Activated CD4-positive, alpha-beta T cell treated with anti-CD3 and anti-CD28 coated beads, Interleukin-2, amount 10 ng/mL, durations not matched to agents 24 days and 14 days (primary cell): ENCODE measurements around the gene ECHDC3. TPM values are rescaled to one million over a fixed set of nuclear protein-coding genes. Genes with fewer than 3 reads are reported as not detected.

Experiments
- DNase-seq: peaks from one replicate; pipeline ENCODE4 v3.0.0; 2022
- H3K27ac Mint-ChIP-seq: one replicate; pipeline ENCODE4 v1.8.0; 2022; ENCODE audit warnings: mild to moderate bottlenecking, mixed read lengths
- H3K27me3 Mint-ChIP-seq: one replicate; pipeline ENCODE4 v1.8.0; 2022; ENCODE audit warnings: mixed read lengths
- H3K36me3 Mint-ChIP-seq: one replicate; pipeline ENCODE4 v1.8.0; 2022; ENCODE audit warnings: low read depth, mild to moderate bottlenecking, mixed read lengths
- H3K4me1 Mint-ChIP-seq: one replicate; pipeline ENCODE4 v1.8.0; 2021; ENCODE audit warnings: mixed read lengths
- H3K4me3 Mint-ChIP-seq: one replicate; pipeline ENCODE4 v1.8.0; 2022; ENCODE audit warnings: mild to moderate bottlenecking, moderate library complexity, mixed read lengths
- H3K9me3 Mint-ChIP-seq: one replicate; pipeline ENCODE4 v1.8.0; 2021; ENCODE audit warnings: mixed read lengths
- intact Hi-C: fragments of 100-400 bp; cut with micrococcal nuclease; formaldehyde crosslinking; loops from one replicate; pipeline ENCODE4 v1.15.1; 2023
- total RNA-seq: library from RNA; stranded (reverse); gene quantifications from 2 replicates; pipeline ENCODE4 v1.2.3, GENCODE V29; 2022

ECHDC3 gene
- total RNA-seq, 1 donor from 2014 or later: 0.35 TPM

GRCh38 chr10:11808808-11809207 lies 66.6 kb downstream of the ECHDC3 start:
- peaks cover 16% of the 10 kb centered on the region for H3K27me3 Mint-ChIP-seq
- H3K4me3 Mint-ChIP-seq: no peak overlapping the region
- intact Hi-C loops: no loop called here
- no peaks in the 10 kb centered on the region for H3K4me1 Mint-ChIP-seq
- no peak for DNase-seq
- no peaks in the 10 kb centered on the region for H3K36me3 Mint-ChIP-seq
- H3K9me3 Mint-ChIP-seq: no peaks in the 10 kb centered on the region
- H3K27ac Mint-ChIP-seq: no peak overlapping the region

GRCh38 chr10:11810313-11810766 lies 68.2 kb downstream of the ECHDC3 start:
- intact Hi-C loops: no loop called here
- peaks cover 16% of the 10 kb centered on the region for H3K27me3 Mint-ChIP-seq
- no peak overlapping the region for H3K27ac Mint-ChIP-seq
- H3K4me1 Mint-ChIP-seq: no peaks in the 10 kb centered on the region
- H3K4me3 Mint-ChIP-seq: no peak overlapping the region
- H3K36me3 Mint-ChIP-seq: no peaks in the 10 kb centered on the region
- DNase-seq: no peak
- H3K9me3 Mint-ChIP-seq: no peaks in the 10 kb centered on the region

GRCh38 chr10:11810973-11811372 lies 68.8 kb downstream of the ECHDC3 start:
- no peak overlapping the region for H3K4me3 Mint-ChIP-seq

DNA sequence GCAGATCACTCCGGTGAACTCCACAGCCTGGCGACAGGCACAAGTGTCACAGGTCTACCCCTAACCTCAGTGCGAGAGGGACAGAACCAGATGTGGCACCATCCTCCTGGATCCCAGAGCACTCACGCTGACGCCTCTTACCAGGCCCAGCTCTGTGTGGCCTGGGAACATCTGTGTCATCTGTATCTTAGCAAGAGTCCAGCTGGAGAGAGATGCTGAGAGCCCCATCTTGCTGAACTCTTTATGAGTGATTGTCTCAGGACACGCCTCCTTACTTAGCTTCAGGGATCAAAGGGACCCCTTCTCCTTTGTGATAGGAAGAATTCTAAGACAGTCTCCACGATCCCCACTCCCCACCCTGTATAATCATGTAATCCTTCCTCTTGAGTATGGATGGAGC lies 71.0 kb downstream of the ECHDC3 start:
- Mint-ChIP-seq H3K27me3 (peaks cover 6% of the 10 kb centered on the region), H3K9me3 (no peaks in the 10 kb centered on the region), H3K27ac (no peak overlapping the region), H3K4me3 (no peak overlapping the region), H3K36me3 (no peaks in the 10 kb centered on the region), H3K4me1 (no peaks in the 10 kb centered on the region)
- DNase-seq: no peak
- intact Hi-C loops: no loop called here

More at GRCh38 chr10:11810973-11811372, 68.8 kb downstream of the ECHDC3 start:
- Mint-ChIP-seq H3K27ac (no peak overlapping the region), H3K27me3 (peaks cover 13% of the 10 kb centered on the region), H3K36me3 (no peaks in the 10 kb centered on the region), H3K9me3 (no peaks in the 10 kb centered on the region), H3K4me1 (no peaks in the 10 kb centered on the region)
- intact Hi-C loops: no loop called here
- no peak for DNase-seq

Other genes starting within 250 kb of the ECHDC3 start
- 0.83 and 0.84 TPM in 2 replicates for gene USP6NL, start 130.7 kb upstream of the ECHDC3 start, total RNA-seq
- gene PROSER2, start 81.0 kb downstream of the ECHDC3 start, total RNA-seq: 0.24 and 0.37 TPM in 2 replicates